Endodermal cell (in vitro differentiated cells): ENCODE results near the gene PSMD4. TPM values are rescaled to one million over a fixed set of nuclear protein-coding genes. Genes with fewer than 3 reads are reported as not detected.

Source experiments
- DNase-seq: peaks from one replicate; pipeline ENCODE4 v3.0.0-alpha.2; 2017
- H3K27ac ChIP-seq: 2 replicates; pipeline ENCODE4 v1.5.1; 2013; ENCODE audit warnings: mild to moderate bottlenecking, low read depth, low read length, moderate library complexity
- H3K27me3 ChIP-seq: 2 replicates; pipeline ENCODE4 v1.6.1; 2013; ENCODE audit warnings: mild to moderate bottlenecking, low read length, moderate library complexity; ENCODE audit not compliant: insufficient read depth, control insufficient read depth, poor library complexity, severe bottlenecking
- H3K36me3 ChIP-seq: 2 replicates; pipeline ENCODE4 v1.7.0; 2013; ENCODE audit warnings: mild to moderate bottlenecking, low read length, moderate library complexity; ENCODE audit not compliant: control insufficient read depth, insufficient read depth
- H3K4me1 ChIP-seq: one replicate; pipeline ENCODE4 v1.7.0; 2013; ENCODE audit warnings: low read length; ENCODE audit not compliant: control insufficient read depth, insufficient read depth
- H3K4me3 ChIP-seq: 2 replicates; pipeline ENCODE4 v1.5.1; 2013; ENCODE audit warnings: mild to moderate bottlenecking, low read length, moderate library complexity
- H3K9ac ChIP-seq: 2 replicates; pipeline ENCODE4 v1.6.1; 2013; ENCODE audit warnings: mild to moderate bottlenecking, low read length, moderate library complexity; ENCODE audit not compliant: poor library complexity, severe bottlenecking; ENCODE audit errors: extremely low read depth
- H3K9me3 ChIP-seq: 2 replicates; pipeline ENCODE4 v1.6.1; 2013; ENCODE audit warnings: mild to moderate bottlenecking, low read length, moderate library complexity; ENCODE audit not compliant: control insufficient read depth
- H3K27ac Mint-ChIP-seq: 2 replicates; pipeline ENCODE4 v1.8.0; 2020; ENCODE audit warnings: mixed read lengths
- H3K27me3 Mint-ChIP-seq: 2 replicates; pipeline ENCODE4 v1.8.0; 2021; ENCODE audit warnings: mild to moderate bottlenecking, mixed read lengths; ENCODE audit not compliant: insufficient read depth
- H3K36me3 Mint-ChIP-seq: 2 replicates; pipeline ENCODE4 v1.8.0; 2020; ENCODE audit warnings: low read depth, mixed read lengths
- H3K4me1 Mint-ChIP-seq: 2 replicates; pipeline ENCODE4 v1.8.0; 2020; ENCODE audit warnings: mixed read lengths
- H3K4me3 Mint-ChIP-seq: 2 replicates; pipeline ENCODE4 v1.8.0; 2020; ENCODE audit warnings: mild to moderate bottlenecking, moderate library complexity, mixed read lengths
- H3K9me3 Mint-ChIP-seq: 2 replicates; pipeline ENCODE4 v1.8.0; 2020; ENCODE audit warnings: mild to moderate bottlenecking, mixed read lengths
- CTCF ChIP-seq: fragments of 200-600 bp; sonication (generic); conservative IDR thresholded peaks from 2 replicates; pipeline ENCODE4 v1.5.0; 2021; ENCODE audit warnings: antibody characterized with exemption, mild to moderate bottlenecking
- WGBS, 2 experiments: methylation state at CpG; one replicate each; pipeline versions ENCODE4 v1.1.5 to v1.1.7; 2013; ENCODE audit warnings: missing lambda C conversion rate in 2 of 2, mixed read lengths in 1 of 2; ENCODE audit not compliant: insufficient coverage in 1 of 2, insufficient read length in 1 of 2; 5-methylcytosine and 5-hydroxymethylcytosine counted together
- total RNA-seq, 2 donors: library from RNA; stranded (reverse); fragmentation: NEBNext Ultra II Directional in 1 of 2; extraction: Animal tissue kit (Norgen Biotek cat#: 25700) in 1 of 2; gene quantifications; 2 replicates in 1 of 2; 3 replicates in 1 of 2; pipeline ENCODE4 v1.2.1, GENCODE V29; 2021

Gene PSMD4
- total RNA-seq, 2 donors from 2014 or later, result 188 to 205 TPM

- Mint-ChIP-seq H3K9me3 (no peaks in the 10 kb centered on the region), H3K27ac (no peak overlapping the region), H3K36me3 (peaks cover 74% of the 10 kb centered on the region), H3K4me1 (no peaks in the 10 kb centered on the region), H3K27me3 (no peaks in the 10 kb centered on the region), H3K4me3 (no peak overlapping the region)
- Histone ChIP-seq H3K9ac (no peak overlapping the region), H3K27me3 (no peaks in the 10 kb centered on the region), H3K36me3 (peaks cover 88% of the 10 kb centered on the region), H3K9me3 (no peaks in the 10 kb centered on the region), H3K4me3 (no peak overlapping the region), H3K4me1 (no peaks in the 10 kb centered on the region), H3K27ac (no peak overlapping the region)
- WGBS, 2 experiments, result 96 to 100% methylated on average over 1 to 2 of the region's 2 CpGs
- DNase-seq, result no peak
- TF ChIP-seq CTCF, result no peak
Observed at GRCh38 chr1:151246786-151247185, 7.7 kb upstream of the PSMD4 start.

- H3K27me3 Mint-ChIP-seq, result no peaks in the 10 kb centered on the region
- H3K9ac ChIP-seq, result no peak overlapping the region
- DNase-seq, result peak; percentile 75
- no peaks in the 10 kb centered on the region for H3K27me3 ChIP-seq
- no peak overlapping the region for H3K4me3 ChIP-seq
- H3K27ac Mint-ChIP-seq, result no peak overlapping the region
- no peaks in the 10 kb centered on the region for H3K4me1 ChIP-seq
- no peaks in the 10 kb centered on the region for H3K9me3 ChIP-seq
- peaks cover 38% of the 10 kb centered on the region for H3K36me3 ChIP-seq
- peak; percentile 95 for TF ChIP-seq CTCF
- H3K36me3 Mint-ChIP-seq, result peaks cover 28% of the 10 kb centered on the region
- peaks cover 8% of the 10 kb centered on the region for H3K4me1 Mint-ChIP-seq
- peaks cover 4% of the 10 kb centered on the region for H3K9me3 Mint-ChIP-seq
- WGBS, 2 experiments, result 87 to 92% methylated on average over 12 to 14 of the region's 16 CpGs
- H3K4me3 Mint-ChIP-seq, result no peak overlapping the region
- no peak overlapping the region for H3K27ac ChIP-seq
Observed at GRCh38 chr1:151251656-151252470, 2.7 kb upstream of the PSMD4 start.

- peak overlapping the region; percentile 99 for H3K27ac Mint-ChIP-seq
- H3K4me1 Mint-ChIP-seq, result peaks cover 8% of the 10 kb centered on the region
- Histone ChIP-seq H3K36me3 (peaks cover 5% of the 10 kb centered on the region), H3K9me3 (no peaks in the 10 kb centered on the region), H3K9ac (peak overlapping the region; percentile 87), H3K27me3 (no peaks in the 10 kb centered on the region), H3K4me1 (no peaks in the 10 kb centered on the region), H3K27ac (no peak overlapping the region), H3K4me3 (peak overlapping the region; percentile 94)
- H3K36me3 Mint-ChIP-seq, result peaks cover 9% of the 10 kb centered on the region
- TF ChIP-seq CTCF, result no peak
- no peaks in the 10 kb centered on the region for H3K27me3 Mint-ChIP-seq
- DNase-seq, result no peak
- peak overlapping the region; percentile 79 for H3K4me3 Mint-ChIP-seq
- 60% methylated on average over 10 of the region's 10 CpGs for WGBS, 2 experiments
- H3K9me3 Mint-ChIP-seq, result peaks cover 4% of the 10 kb centered on the region
Observed at GRCh38 chr1:151255381-151255780, 847 bp downstream of the PSMD4 start.
